Measurements from ENCODE around the gene GSTA4.
"Not testable (repeated sequence)": the region's sequence is repeated elsewhere in the genome, so short reads cannot be mapped to it uniquely, and the experiment has no call there.

GSTA4 gene

GRCh38 chr6:52958546-52959255 lies 36.4 kb downstream of the GSTA4 start:
- no peak overlapping the region for H2AFZ ChIP-seq (ENCODE audit: low read depth, low read length)
- no peaks in the 10 kb centered on the region for H3K36me3 ChIP-seq (ENCODE audit: insufficient read depth, low read length)
- peaks cover 8% of the 10 kb centered on the region for H3K27me3 ChIP-seq (ENCODE audit: insufficient read depth, low read length)
- peaks cover 2% of the 10 kb centered on the region for H3K9me3 ChIP-seq (ENCODE audit: low read length)
- no peak overlapping the region for H3K4me3 ChIP-seq (ENCODE audit: low read length)
- H3K4me1 ChIP-seq (ENCODE audit: insufficient read depth, low read length): no peaks in the 10 kb centered on the region

DNA sequence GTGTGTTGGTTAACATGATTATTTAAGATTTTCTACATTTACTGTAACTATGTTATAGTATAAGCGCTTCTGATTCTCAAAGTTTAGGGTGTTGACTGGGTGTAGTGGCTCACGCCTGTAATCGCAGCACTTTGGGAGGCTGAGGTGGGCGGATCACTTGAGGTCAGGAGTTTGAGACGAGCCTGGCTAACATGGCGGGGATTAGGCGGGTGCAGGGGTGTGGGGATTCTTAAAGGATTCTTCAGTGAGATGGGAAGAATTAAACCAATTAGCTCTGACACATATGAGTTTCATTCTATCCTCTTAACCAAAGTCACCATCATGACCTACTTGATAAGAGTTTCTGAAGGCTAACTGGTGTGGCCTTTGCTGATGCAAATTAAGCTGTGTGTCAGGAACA lies 39.2 kb downstream of the GSTA4 start:
- Histone ChIP-seq H3K36me3 (ENCODE audit: insufficient read depth, low read length) (no peaks in the 10 kb centered on the region), H3K27me3 (ENCODE audit: insufficient read depth, low read length) (peaks cover 5% of the 10 kb centered on the region), H3K4me1 (ENCODE audit: insufficient read depth, low read length) (no peaks in the 10 kb centered on the region), H2AFZ (ENCODE audit: low read depth, low read length) (no peak overlapping the region), H3K9me3 (ENCODE audit: low read length) (no peaks in the 10 kb centered on the region), H3K4me3 (ENCODE audit: low read length) (no peak overlapping the region)

GRCh38 chr6:52953911-52954839 lies 40.9 kb downstream of the GSTA4 start:
- Histone ChIP-seq H3K4me3 (ENCODE audit: low read length) (no peak overlapping the region), H3K27me3 (ENCODE audit: insufficient read depth, low read length) (peaks cover 5% of the 10 kb centered on the region), H2AFZ (ENCODE audit: low read depth, low read length) (no peak overlapping the region), H3K9me3 (ENCODE audit: low read length) (no peaks in the 10 kb centered on the region), H3K36me3 (ENCODE audit: insufficient read depth, low read length) (no peaks in the 10 kb centered on the region), H3K4me1 (ENCODE audit: insufficient read depth, low read length) (no peaks in the 10 kb centered on the region)

DNA sequence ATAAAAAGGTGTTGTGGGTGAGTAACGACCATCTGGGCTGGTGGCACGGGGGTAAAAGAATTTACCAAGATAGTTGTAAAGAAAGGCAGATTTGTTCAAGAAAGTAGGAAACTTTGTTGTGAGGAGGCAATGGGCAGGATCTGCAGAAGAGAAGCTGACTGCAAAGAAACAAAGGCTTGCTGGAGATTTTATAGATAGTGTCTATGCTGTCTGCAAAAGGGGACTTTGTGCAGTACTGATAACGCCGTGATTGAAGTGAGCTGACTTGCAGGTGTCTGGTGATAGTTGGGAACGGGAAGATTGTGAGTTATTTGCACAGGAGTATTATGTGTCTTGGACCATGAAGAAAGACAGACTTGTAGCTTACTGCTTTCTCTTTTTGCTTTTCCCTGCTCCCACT lies 48.8 kb downstream of the GSTA4 start:
- Histone ChIP-seq H2AFZ (ENCODE audit: low read depth, low read length) (no peak overlapping the region), H3K36me3 (ENCODE audit: insufficient read depth, low read length) (no peaks in the 10 kb centered on the region), H3K27me3 (ENCODE audit: insufficient read depth, low read length) (no peaks in the 10 kb centered on the region), H3K4me1 (ENCODE audit: insufficient read depth, low read length) (no peaks in the 10 kb centered on the region), H3K4me3 (ENCODE audit: low read length) (no peak overlapping the region), H3K9me3 (ENCODE audit: low read length) (no peaks in the 10 kb centered on the region)

- H3K9me3 ChIP-seq (ENCODE audit: low read length); H3K4me3 ChIP-seq (ENCODE audit: low read length); H3K36me3 ChIP-seq (ENCODE audit: insufficient read depth, low read length); H3K27me3 ChIP-seq (ENCODE audit: insufficient read depth, low read length); H3K4me1 ChIP-seq (ENCODE audit: insufficient read depth, low read length); H2AFZ ChIP-seq (ENCODE audit: low read depth, low read length): not testable (repeated sequence)
Observed at GRCh38 chr6:52942821-52943220, 52.3 kb downstream of the GSTA4 start.

DNA sequence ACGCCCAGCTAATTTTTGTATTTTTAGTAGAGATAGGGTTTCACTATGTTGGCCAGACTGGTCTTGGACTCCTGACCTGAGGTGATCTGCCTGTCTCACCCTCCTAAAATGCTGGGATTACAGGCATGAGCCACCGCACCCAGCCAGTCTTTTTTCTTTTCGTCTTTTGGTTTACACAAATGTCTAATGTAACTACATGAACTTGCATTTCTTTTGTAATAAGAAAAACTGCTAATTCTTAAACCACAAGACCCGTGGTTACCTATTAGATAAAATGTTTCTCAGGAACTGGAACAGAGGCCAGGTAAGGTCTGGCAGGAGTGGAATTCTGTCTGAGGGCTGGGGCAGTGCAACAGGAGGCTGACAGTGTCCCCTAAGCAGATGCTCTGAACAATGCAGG lies 52.9 kb downstream of the GSTA4 start:
- Histone ChIP-seq H3K27me3 (ENCODE audit: insufficient read depth, low read length) (no peaks in the 10 kb centered on the region), H2AFZ (ENCODE audit: low read depth, low read length) (no peak overlapping the region), H3K36me3 (ENCODE audit: insufficient read depth, low read length) (no peaks in the 10 kb centered on the region), H3K4me3 (ENCODE audit: low read length) (no peak overlapping the region), H3K4me1 (ENCODE audit: insufficient read depth, low read length) (no peaks in the 10 kb centered on the region), H3K9me3 (ENCODE audit: low read length) (no peaks in the 10 kb centered on the region)

GRCh38 chr6:52937908-52938307 lies 57.2 kb downstream of the GSTA4 start:
- no peaks in the 10 kb centered on the region for H3K27me3 ChIP-seq (ENCODE audit: insufficient read depth, low read length)
- no peak overlapping the region for H3K4me3 ChIP-seq (ENCODE audit: low read length)
- no peaks in the 10 kb centered on the region for H3K9me3 ChIP-seq (ENCODE audit: low read length)
- no peaks in the 10 kb centered on the region for H3K36me3 ChIP-seq (ENCODE audit: insufficient read depth, low read length)
- no peaks in the 10 kb centered on the region for H3K4me1 ChIP-seq (ENCODE audit: insufficient read depth, low read length)
- H2AFZ ChIP-seq (ENCODE audit: low read depth, low read length): no peak overlapping the region

DNA sequence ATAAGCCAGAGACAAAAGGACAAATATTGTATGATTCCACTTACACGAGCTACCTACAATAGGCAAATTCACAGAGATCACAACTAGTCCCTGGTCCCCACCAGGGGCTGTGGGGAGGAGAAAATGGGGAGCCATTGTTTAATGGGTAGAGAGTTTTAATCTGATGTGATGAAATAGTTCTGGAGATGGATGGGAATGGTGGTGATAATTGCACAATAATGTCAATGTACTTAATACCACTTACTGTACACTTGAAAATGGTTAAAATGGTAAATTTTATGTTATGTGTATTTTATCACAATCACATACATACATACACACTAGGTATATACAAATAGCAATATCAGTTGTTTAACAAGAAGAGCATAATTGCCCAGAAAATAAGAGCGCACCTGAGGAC lies 61.3 kb downstream of the GSTA4 start:
- Histone ChIP-seq H3K36me3 (ENCODE audit: insufficient read depth, low read length) (no peaks in the 10 kb centered on the region), H2AFZ (ENCODE audit: low read depth, low read length) (no peak overlapping the region), H3K4me1 (ENCODE audit: insufficient read depth, low read length) (no peaks in the 10 kb centered on the region), H3K4me3 (ENCODE audit: low read length) (no peak overlapping the region), H3K27me3 (ENCODE audit: insufficient read depth, low read length) (no peaks in the 10 kb centered on the region), H3K9me3 (ENCODE audit: low read length) (no peaks in the 10 kb centered on the region)

- H3K36me3 ChIP-seq (ENCODE audit: insufficient read depth, low read length): no peaks in the 10 kb centered on the region
- no peak overlapping the region for H3K4me3 ChIP-seq (ENCODE audit: low read length)
- H3K9me3 ChIP-seq (ENCODE audit: low read length): no peaks in the 10 kb centered on the region
- no peaks in the 10 kb centered on the region for H3K4me1 ChIP-seq (ENCODE audit: insufficient read depth, low read length)
- no peak overlapping the region for H2AFZ ChIP-seq (ENCODE audit: low read depth, low read length)
- H3K27me3 ChIP-seq (ENCODE audit: insufficient read depth, low read length): no peaks in the 10 kb centered on the region
Observed at GRCh38 chr6:52931351-52931750, 63.7 kb downstream of the GSTA4 start.

DNA sequence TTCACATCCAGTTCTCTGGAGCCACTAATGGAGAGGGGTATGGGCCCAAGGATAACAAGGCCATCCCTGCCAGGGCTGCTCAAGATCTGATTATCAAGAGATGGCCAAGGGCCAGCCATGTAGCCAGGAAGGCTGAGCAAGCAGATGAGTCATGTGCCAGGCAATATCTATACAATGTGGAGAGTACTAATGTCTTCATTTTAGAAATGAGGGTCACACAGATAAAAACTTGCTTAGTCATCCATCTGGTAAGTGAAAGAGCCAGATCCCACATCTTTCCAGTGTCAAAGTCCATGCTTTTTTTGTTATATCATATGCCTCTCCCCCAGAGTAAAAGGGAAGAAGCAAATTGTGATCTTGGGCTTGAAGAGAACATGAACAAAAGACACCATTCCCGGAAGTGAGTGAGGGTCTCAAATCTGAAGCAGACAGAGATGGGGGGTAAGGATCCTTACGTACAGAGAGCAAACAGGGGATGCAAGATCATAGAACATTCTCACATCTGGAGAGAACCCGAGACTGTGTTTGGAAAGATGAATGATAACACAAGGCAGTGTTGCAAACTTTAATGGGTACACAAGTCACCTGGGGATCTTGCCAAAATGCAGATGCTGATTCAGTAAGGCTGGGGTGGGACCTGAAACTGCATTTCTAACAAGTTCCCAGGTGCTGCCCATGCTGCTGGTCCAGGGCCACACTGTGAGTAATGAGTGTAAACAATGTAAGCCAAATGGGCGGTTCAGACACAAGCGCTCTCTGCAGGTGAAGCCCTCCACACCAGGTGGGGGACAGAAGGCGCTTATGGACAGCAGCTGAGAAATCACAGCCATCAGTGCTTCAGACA lies 65.5 kb downstream of the GSTA4 start:
- no peak overlapping the region for H2AFZ ChIP-seq (ENCODE audit: low read depth, low read length)

More for the DNA sequence above, 65.5 kb downstream of the GSTA4 start:
- Histone ChIP-seq H3K27me3 (ENCODE audit: insufficient read depth, low read length) (no peaks in the 10 kb centered on the region), H3K4me3 (ENCODE audit: low read length) (no peak overlapping the region), H3K4me1 (ENCODE audit: insufficient read depth, low read length) (no peaks in the 10 kb centered on the region), H3K9me3 (ENCODE audit: low read length) (no peaks in the 10 kb centered on the region), H3K36me3 (ENCODE audit: insufficient read depth, low read length) (no peaks in the 10 kb centered on the region)
